Urinary bladder (tissue), 4 donors: ENCODE measurements around the gene CDC27. TPM values are rescaled to one million over a fixed set of nuclear protein-coding genes. Genes with fewer than 3 reads are reported as not detected.
A peak's percentile ranks its signal among the peaks of the same experiment; 100 is the strongest.

Experiments
- DNase-seq: peaks from one replicate; pipeline ENCODE4 v3.0.0-alpha.2; 2015; ENCODE audit errors: extremely low spot score
- H3K27ac ChIP-seq: one replicate; pipeline ENCODE4 v1.5.1; 2013; ENCODE audit warnings: low read depth, mild to moderate bottlenecking, moderate library complexity
- H3K36me3 ChIP-seq: one replicate; pipeline ENCODE4 v1.6.1; 2013; ENCODE audit warnings: mild to moderate bottlenecking, moderate library complexity; ENCODE audit not compliant: insufficient read depth
- H3K4me1 ChIP-seq: one replicate; pipeline ENCODE4 v1.6.1; 2013; ENCODE audit warnings: mild to moderate bottlenecking, moderate library complexity; ENCODE audit not compliant: insufficient read depth
- H3K4me3 ChIP-seq: one replicate; pipeline ENCODE4 v1.5.1; 2013; ENCODE audit warnings: low read depth, low read length
- WGBS: extraction: QIAGEN DNeasy Blood & Tissue Kit; methylation state at CpG from one replicate; pipeline ENCODE4 v1.1.7; 2013; 5-methylcytosine and 5-hydroxymethylcytosine counted together
- polyA plus RNA-seq: library from polyadenylated mRNA; stranded (reverse); fragments of 200-250 nt; gene quantifications from one replicate; pipeline ENCODE4 v1.2.3, GENCODE V29; 2013
- total RNA-seq: library from RNA; depleted of rRNA; stranded (reverse); fragments of >200 nt; gene quantifications from one replicate; pipeline ENCODE4 v1.2.3, GENCODE V29; 2014
- donor health status: healthy with polysubstance abuse.
- donor health status: healthy.

Gene CDC27
- total RNA-seq: 110 TPM
- 33.8 TPM for polyA plus RNA-seq

- Histone ChIP-seq H3K4me1 (no peaks in the 10 kb centered on the region), H3K27ac (peak within 1 kb of the TSS; percentile 84), H3K36me3 (no peaks in the 10 kb centered on the region), H3K4me3 (peak within 1 kb of the TSS; percentile 47)
- WGBS: under 1% methylated on average over 64 of the region's 64 CpGs
- DNase-seq: peak; percentile 100
These were observed at the start of gene CDC27 for GRCh38 chr17:47188876-47189731. CDC27 (minus strand) TSS chr17:47189295; CDS start chr17:47189172, 123 bp downstream.

- Histone ChIP-seq H3K4me3 (no peak overlapping the region), H3K4me1 (no peaks in the 10 kb centered on the region), H3K27ac (no peak overlapping the region), H3K36me3 (no peaks in the 10 kb centered on the region)
- 86% methylated on average over 29 of the region's 29 CpGs for WGBS
- no peak for DNase-seq
These were observed 49.4 kb upstream of the CDC27 start for GRCh38 chr17:47238321-47239010.

- 97% methylated on average over 7 of the region's 7 CpGs for WGBS
- no peak for DNase-seq
- Histone ChIP-seq H3K4me1 (no peaks in the 10 kb centered on the region), H3K36me3 (no peaks in the 10 kb centered on the region), H3K4me3 (no peak overlapping the region), H3K27ac (no peak overlapping the region)
These were observed 48.7 kb upstream of the CDC27 start for GRCh38 chr17:47237841-47238240.

GRCh38 chr17:47235923-47236322 is 46.8 kb upstream of the CDC27 start:
- H3K27ac ChIP-seq: no peak overlapping the region
- DNase-seq: no peak
- no peaks in the 10 kb centered on the region for H3K36me3 ChIP-seq
- WGBS: 94% methylated on average over 2 of the region's 2 CpGs
- H3K4me3 ChIP-seq: no peak overlapping the region
- H3K4me1 ChIP-seq: no peaks in the 10 kb centered on the region

GRCh38 chr17:47235506-47235905 is 46.4 kb upstream of the CDC27 start:
- no peak overlapping the region for H3K27ac ChIP-seq
- no peak for DNase-seq
- 96% methylated on average over 3 of the region's 3 CpGs for WGBS
- no peak overlapping the region for H3K4me3 ChIP-seq
- no peaks in the 10 kb centered on the region for H3K36me3 ChIP-seq
- no peaks in the 10 kb centered on the region for H3K4me1 ChIP-seq

GRCh38 chr17:47232465-47232864 is 43.4 kb upstream of the CDC27 start:
- Histone ChIP-seq H3K4me3 (no peak overlapping the region), H3K27ac (no peak overlapping the region), H3K4me1 (no peaks in the 10 kb centered on the region), H3K36me3 (no peaks in the 10 kb centered on the region)
- WGBS: 97% methylated on average over 2 of the region's 2 CpGs
- no peak for DNase-seq

GRCh38 chr17:47231866-47232265 is 42.8 kb upstream of the CDC27 start:
- no peak overlapping the region for H3K4me3 ChIP-seq
- DNase-seq: no peak
- no peaks in the 10 kb centered on the region for H3K36me3 ChIP-seq
- no peak overlapping the region for H3K27ac ChIP-seq
- WGBS: 99% methylated on average over 3 of the region's 3 CpGs
- H3K4me1 ChIP-seq: no peaks in the 10 kb centered on the region

GRCh38 chr17:47231334-47231733 is 42.2 kb upstream of the CDC27 start:
- Histone ChIP-seq H3K27ac (no peak overlapping the region), H3K36me3 (no peaks in the 10 kb centered on the region), H3K4me3 (no peak overlapping the region), H3K4me1 (no peaks in the 10 kb centered on the region)
- no peak for DNase-seq
- WGBS: 93% methylated on average over 3 of the region's 3 CpGs

GRCh38 chr17:47230864-47231263 is 41.8 kb upstream of the CDC27 start:
- Histone ChIP-seq H3K4me1 (no peaks in the 10 kb centered on the region), H3K36me3 (no peaks in the 10 kb centered on the region), H3K4me3 (no peak overlapping the region), H3K27ac (no peak overlapping the region)
- no peak for DNase-seq
- WGBS: 93% methylated on average over 10 of the region's 10 CpGs

GRCh38 chr17:47229535-47230443 is 40.7 kb upstream of the CDC27 start:
- DNase-seq: peak; percentile 88
- Histone ChIP-seq H3K4me1 (no peaks in the 10 kb centered on the region), H3K36me3 (no peaks in the 10 kb centered on the region), H3K4me3 (no peak overlapping the region), H3K27ac (no peak overlapping the region)
- WGBS: 11% methylated on average over 22 of the region's 22 CpGs

- Histone ChIP-seq H3K4me1 (no peaks in the 10 kb centered on the region), H3K36me3 (no peaks in the 10 kb centered on the region), H3K4me3 (no peak overlapping the region), H3K27ac (no peak overlapping the region)
- WGBS: 84% methylated on average over 2 of the region's 2 CpGs
- no peak for DNase-seq
These were observed 38.8 kb upstream of the CDC27 start for GRCh38 chr17:47227862-47228261.

- Histone ChIP-seq H3K27ac (peak overlapping the region; percentile 17), H3K36me3 (no peaks in the 10 kb centered on the region), H3K4me1 (no peaks in the 10 kb centered on the region), H3K4me3 (no peak overlapping the region)
- WGBS: 93% methylated on average over 2 of the region's 2 CpGs
- no peak for DNase-seq
These were observed 37.0 kb upstream of the CDC27 start for GRCh38 chr17:47225911-47226688.

GRCh38 chr17:47225436-47225858 is 36.4 kb upstream of the CDC27 start:
- H3K36me3 ChIP-seq: no peaks in the 10 kb centered on the region
- 18% methylated on average over 3 of the region's 3 CpGs for WGBS
- H3K4me3 ChIP-seq: no peak overlapping the region
- DNase-seq: no peak
- peak overlapping the region; percentile 77 for H3K27ac ChIP-seq
- no peaks in the 10 kb centered on the region for H3K4me1 ChIP-seq
